H1 (cell line): ENCODE results near the gene CUTA. TPM values are rescaled to one million over a fixed set of nuclear protein-coding genes. Genes with fewer than 3 reads are reported as not detected.

Source experiments
- CTCF ChIA-PET: fragments of 300-600 bp; sonication (Branson Sonifier 250); formaldehyde crosslinking; loops from one replicate; lab custom pipeline; 2021; ENCODE audit not compliant: partially characterized antibody; lab: Charles Lee
- POLR2A ChIA-PET: fragments of 300-600 bp; sonication (Branson Sonifier 250); formaldehyde crosslinking; loops from one replicate; lab custom pipeline; 2021; ENCODE audit warnings: inconsistent platforms; ENCODE audit not compliant: partially characterized antibody; lab: Charles Lee
- DNase-seq, 2 experiments: peaks; one replicate each; pipeline versions ENCODE4 v3.0.0 to v3.0.0-alpha.2; 2010 to 2022; ENCODE audit warnings: low spot score in 2 of 2, low read depth in 1 of 2, mixed read lengths in 1 of 2
- FAIRE-seq: peaks from 2 replicates; lab custom pipeline; 2011; peaks lifted over from hg19 to GRCh38; lab: Jason Lieb, UNC
- H2AFZ ChIP-seq: 2 replicates; pipeline ENCODE4 v1.8.1; 2012; ENCODE audit warnings: low read length, inconsistent platforms
- H2AK5ac ChIP-seq: 2 replicates; pipeline ENCODE4 v1.6.1; 2013; ENCODE audit warnings: low read depth, low read length
- H2BK120ac ChIP-seq: replicated peaks from 2 replicates; pipeline ENCODE3; 2013; ENCODE audit warnings: low read depth, low read length, inconsistent platforms
- H2BK12ac ChIP-seq: 2 replicates; pipeline ENCODE4 v1.6.1; 2013; ENCODE audit warnings: low read depth, low read length
- H2BK15ac ChIP-seq: 2 replicates; pipeline ENCODE4 v1.6.1; 2013; ENCODE audit warnings: low read length
- H2BK20ac ChIP-seq: 2 replicates; pipeline ENCODE4 v1.6.1; 2013; ENCODE audit warnings: low read length
- H2BK5ac ChIP-seq: 2 replicates; pipeline ENCODE4 v1.6.1; 2013; ENCODE audit warnings: low read depth, low read length
- H3K14ac ChIP-seq: 2 replicates; pipeline ENCODE4 v1.6.1; 2013; ENCODE audit warnings: inconsistent platforms; ENCODE audit not compliant: insufficient read length
- H3K18ac ChIP-seq: 2 replicates; pipeline ENCODE4 v1.6.1; 2013; ENCODE audit warnings: low read length; ENCODE audit errors: extremely low read depth
- H3K23ac ChIP-seq: 2 replicates; pipeline ENCODE4 v1.6.1; 2013; ENCODE audit warnings: inconsistent platforms; ENCODE audit not compliant: insufficient read length
- H3K23me2 ChIP-seq: 2 replicates; pipeline ENCODE4 v1.6.1; 2013; ENCODE audit warnings: low read depth, low read length
- H3K27ac ChIP-seq: 2 replicates; pipeline ENCODE4 v1.6.1; 2011; ENCODE audit warnings: low read depth, low read length, inconsistent platforms
- H3K27me3 ChIP-seq, 4 experiments: replicated peaks in 1 of 4; 1 replicate in 1 of 4; 2 replicates in 3 of 4; pipeline versions ENCODE4 v1.6.1 to v1.8.1; 2011 to 2013; ENCODE audit warnings: low read length in 3 of 4, mild to moderate bottlenecking in 3 of 4, inconsistent platforms in 2 of 4, mixed read lengths in 2 of 4, moderate library complexity in 1 of 4; ENCODE audit not compliant: control insufficient read depth in 3 of 4, insufficient read depth in 3 of 4; ENCODE audit errors: extremely low read depth in 1 of 4
- H3K36me3 ChIP-seq, 4 experiments: 2 replicates each; pipeline versions ENCODE4 v1.6.1 to v1.8.1; 2011 to 2013; ENCODE audit warnings: mild to moderate bottlenecking in 4 of 4, low read length in 3 of 4, moderate library complexity in 2 of 4, control low read depth in 1 of 4, inconsistent platforms in 1 of 4; ENCODE audit not compliant: insufficient read depth in 4 of 4, control insufficient read depth in 2 of 4
- H3K4ac ChIP-seq: replicated peaks from 2 replicates; pipeline ENCODE3; 2013; ENCODE audit warnings: low read length, low read depth, mixed read lengths, inconsistent platforms; ENCODE audit not compliant: insufficient read length
- H3K4me1 ChIP-seq, 4 experiments: replicated peaks in 1 of 4; 1 replicate in 1 of 4; 2 replicates in 3 of 4; pipeline versions ENCODE4 v1.6.1 to v1.8.1; 2011 to 2013; ENCODE audit warnings: low read length in 3 of 4, inconsistent platforms in 2 of 4, mixed read lengths in 1 of 4; ENCODE audit not compliant: insufficient read depth in 4 of 4, control insufficient read depth in 3 of 4
- H3K4me2 ChIP-seq, 2 experiments: 2 replicates each; pipeline versions ENCODE4 v1.6.1 to v1.8.1; 2011 to 2013; ENCODE audit warnings: low read depth in 2 of 2, low read length in 2 of 2, control low read depth in 1 of 2, inconsistent platforms in 1 of 2, mild to moderate bottlenecking in 1 of 2; ENCODE audit not compliant: insufficient read depth in 1 of 2
- H3K4me3 ChIP-seq, 4 experiments: fragments of 200-600, 300-600 bp in 1 of 4; sonication (generic), shearing (Covaris generic), sonication (Bioruptor Twin) in 1 of 4; 2 replicates each; pipeline versions ENCODE4 v1.5.1 to v1.8.1; 2011 to 2016; ENCODE audit warnings: low read length in 4 of 4, low read depth in 3 of 4, control low read depth in 2 of 4, inconsistent platforms in 2 of 4, mild to moderate bottlenecking in 2 of 4, mixed read lengths in 1 of 4, moderate library complexity in 1 of 4; ENCODE audit not compliant: insufficient read depth in 2 of 4; ENCODE audit errors: extremely low read depth in 1 of 4
- H3K56ac ChIP-seq: replicated peaks from 2 replicates; pipeline ENCODE3; 2013; ENCODE audit warnings: low read depth, mild to moderate bottlenecking, mixed read lengths, low read length, inconsistent platforms; ENCODE audit not compliant: insufficient read length
- H3K79me1 ChIP-seq: 2 replicates; pipeline ENCODE4 v1.6.1; 2013; ENCODE audit warnings: low read depth, low read length, control low read depth
- H3K79me2 ChIP-seq, 2 experiments: 2 replicates each; pipeline versions ENCODE4 v1.6.1 to v1.8.1; 2012 to 2013; ENCODE audit warnings: low read length in 2 of 2, mild to moderate bottlenecking in 2 of 2, inconsistent platforms in 1 of 2; ENCODE audit not compliant: insufficient read depth in 2 of 2, control insufficient read depth in 1 of 2
- H3K9ac ChIP-seq, 4 experiments: replicated peaks in 1 of 4; 1 replicate in 1 of 4; 2 replicates in 3 of 4; pipeline versions ENCODE4 v1.6.1 to v1.8.1; 2011 to 2013; ENCODE audit warnings: low read depth in 3 of 4, low read length in 3 of 4, control low read depth in 2 of 4, mild to moderate bottlenecking in 2 of 4, moderate library complexity in 2 of 4, inconsistent platforms in 1 of 4; ENCODE audit errors: extremely low read depth in 1 of 4
- H3K9me3 ChIP-seq, 2 experiments: 2 replicates each; pipeline versions ENCODE4 v1.6.1 to v1.8.1; 2012 to 2013; ENCODE audit warnings: mild to moderate bottlenecking in 2 of 2, moderate library complexity in 2 of 2, control low read depth in 1 of 2, inconsistent platforms in 1 of 2, low read depth in 1 of 2, low read length in 1 of 2, mixed read lengths in 1 of 2; ENCODE audit not compliant: insufficient read depth in 2 of 2
- H4K20me1 ChIP-seq, 2 experiments: replicated peaks in 1 of 2; 2 replicates each; pipeline versions ENCODE3 to v1.8.1; 2011 to 2013; ENCODE audit warnings: inconsistent platforms in 2 of 2, low read length in 2 of 2, mild to moderate bottlenecking in 1 of 2; ENCODE audit not compliant: insufficient read depth in 2 of 2, control insufficient read depth in 1 of 2
- H4K5ac ChIP-seq: 2 replicates; pipeline ENCODE4 v1.6.1; 2013; ENCODE audit warnings: low read length, low read depth, mixed read lengths, inconsistent platforms; ENCODE audit not compliant: insufficient read length
- H4K8ac ChIP-seq: 2 replicates; pipeline ENCODE4 v1.8.0; 2013; ENCODE audit warnings: mild to moderate bottlenecking, moderate library complexity, low read length, inconsistent platforms; ENCODE audit not compliant: insufficient read depth; ENCODE audit errors: extremely low read depth
- H4K91ac ChIP-seq: replicated peaks from 2 replicates; pipeline ENCODE3; 2013; ENCODE audit warnings: low read length, mixed read lengths, inconsistent platforms; ENCODE audit not compliant: insufficient read length
- ASH2L ChIP-seq: fragments of 200-600, 300-600 bp; sonication (generic); IDR thresholded peaks from one replicate; pipeline ENCODE4 v1.7.1; 2017; ENCODE audit warnings: low read length
- ATF3 ChIP-seq: IDR thresholded peaks from 2 replicates; pipeline ENCODE4 v1.6.1; 2011; ENCODE audit warnings: low read depth, mild to moderate bottlenecking, low read length; ENCODE audit not compliant: insufficient read depth
- MAFK ChIP-seq: IDR thresholded peaks from 2 replicates; pipeline ENCODE4 v1.6.1; 2012; ENCODE audit warnings: low read depth, mild to moderate bottlenecking, improper control_type of control experiment, low read length
- MAX ChIP-seq: IDR thresholded peaks from 2 replicates; pipeline ENCODE4 v1.6.1; 2012; ENCODE audit warnings: inconsistent platforms
- NRF1 ChIP-seq: IDR thresholded peaks from 2 replicates; pipeline ENCODE4 v1.6.1; 2011; ENCODE audit warnings: mild to moderate bottlenecking, low read depth, low read length, improper control_type of control experiment
- POLR2A ChIP-seq, 2 experiments: IDR thresholded peaks; 1 replicate in 1 of 2; 2 replicates in 1 of 2; pipeline ENCODE4 v1.6.1; 2011; ENCODE audit warnings: low read depth in 2 of 2, low read length in 2 of 2, mild to moderate bottlenecking in 2 of 2; ENCODE audit errors: control extremely low read depth in 1 of 2
- POLR2AphosphoS5 ChIP-seq: IDR thresholded peaks from 2 replicates; pipeline ENCODE4 v1.6.1; 2011; ENCODE audit warnings: low read depth, low read length
- RBBP5 ChIP-seq: IDR thresholded peaks from 2 replicates; pipeline ENCODE4 v1.7.1; 2012; ENCODE audit warnings: low read depth, mild to moderate bottlenecking, inconsistent platforms, low read length, moderate library complexity, borderline replicate concordance
- WGBS, 2 experiments: shearing (Covaris generic) in 1 of 2; methylation state at CpG; one replicate each; pipeline versions ENCODE4 v1.1.6 to v1.1.7; 2013 to 2015; ENCODE audit warnings: low lambda C conversion rate in 2 of 2, mixed read lengths in 2 of 2, inconsistent platforms in 1 of 2, low coverage in 1 of 2, missing lambda C conversion rate in 1 of 2; ENCODE audit not compliant: insufficient replicate concordance in 2 of 2, insufficient coverage in 1 of 2, insufficient read length in 1 of 2; ENCODE audit errors: extremely low coverage in 1 of 2, missing lambda C conversion rate in 1 of 2; 5-methylcytosine and 5-hydroxymethylcytosine counted together
- polyA plus RNA-seq, 7 experiments: library from polyadenylated mRNA; depleted of rRNA in 3 of 7; stranded (reverse) in 5 of 7; unstranded in 2 of 7; fragments of >200 nt in 5 of 7; fragments of 200-250 nt in 2 of 7; gene quantifications; 1 replicate in 5 of 7; 2 replicates in 1 of 7; 4 replicates in 1 of 7; pipeline versions ENCODE4 v1.2.1 to v1.2.3, GENCODE V29; 2011 to 2013; ENCODE audit warnings: missing spikeins in 2 of 7, mixed read lengths in 2 of 7
- total RNA-seq: library from RNA; stranded (reverse); fragmentation: NEBNext Ultra II Directional; extraction: Animal tissue kit (Norgen Biotek cat#: 25700); gene quantifications from 2 replicates; pipeline ENCODE4 v1.2.1, GENCODE V29; 2021

The CUTA gene
- total and polyA plus RNA-seq, 2 of the 8 experiments (the other 6 are each of a cell fraction or from before 2014, with no cell fraction given) = 297 to 460 TPM

- H2BK12ac ChIP-seq = no peak overlapping the region
- H4K91ac ChIP-seq = no peak overlapping the region
- H3K23me2 ChIP-seq = no peaks in the 10 kb centered on the region
- peaks cover 2% of the 10 kb centered on the region for H3K79me1 ChIP-seq
- H2AFZ ChIP-seq = no peak overlapping the region
- H2BK20ac ChIP-seq = no peak overlapping the region
- POLR2A ChIA-PET = interaction anchor here (1.0 to 17.2 kb wide), 5 partner anchors 8 to 227 kb away, joined by 3 to 381 read pairs (median 9); partner anchors contain the start of gene ZBTB9
- TF ChIP-seq POLR2A (IDR thresholded peaks at IDR 0.05; ENCODE audit: control extremely low read depth in 1 of 2, low read depth in 2 of 2, low read length in 2 of 2) (peak in 1 of 2 experiments; percentile 54; a peak in 1 of 3 replicates), POLR2AphosphoS5 (peak; percentile 65; the same call in 1 of the 2 replicates), NRF1 (no peak), MAX (no peak), MAFK (no peak), RBBP5 (no peak), ATF3 (no peak), ASH2L (no peak)
- TF ChIP-seq, all 59 proteins: peak for 2
- no peaks in the 10 kb centered on the region for H3K27me3 ChIP-seq
- no peak overlapping the region; the same call in 1 of the 2 replicates for H4K8ac ChIP-seq
- H3K4me3 ChIP-seq = no peak overlapping the region
- H3K14ac ChIP-seq = no peak overlapping the region
- FAIRE-seq (no peak), DNase-seq (no peak)
- H4K20me1 ChIP-seq = peaks cover 12 to 37% of the 10 kb centered on the region in 2 experiments
- 89% methylated on average over 9 of the region's 18 CpGs; no CpG with 5 or more reads in 1 of the 2 experiments for WGBS, 2 experiments
- H3K4me1 ChIP-seq = no peaks in the 10 kb centered on the region
- no peak overlapping the region for H2BK15ac ChIP-seq
- H2BK5ac ChIP-seq = no peak overlapping the region
- H3K23ac ChIP-seq = no peak overlapping the region
- H2AK5ac ChIP-seq = no peak overlapping the region
- H4K5ac ChIP-seq = no peak overlapping the region
- CTCF ChIA-PET = interaction anchor here (1.3 to 1.7 kb wide), 2 partner anchors 12 to 18 kb away, joined by 4 to 7 read pairs; no protein-coding TSS in a partner anchor
- no peak overlapping the region for H3K4ac ChIP-seq
- H3K36me3 ChIP-seq = peaks cover 50 to 96% (median 85%) of the 10 kb centered on the region in 4 experiments
- no peak overlapping the region for H2BK120ac ChIP-seq
- H3K27ac ChIP-seq = no peak overlapping the region
- no peaks in the 10 kb centered on the region for H3K79me2 ChIP-seq
- no peak overlapping the region for H3K4me2 ChIP-seq
- no peak overlapping the region for H3K18ac ChIP-seq
- H3K9me3 ChIP-seq = no peaks in the 10 kb centered on the region
- no peak overlapping the region for H3K9ac ChIP-seq
- H3K56ac ChIP-seq = no peak overlapping the region
These were observed 26.0 kb upstream of the CUTA start for GRCh38 chr6:33443619-33444504.
